H9 (cell line): ENCODE results near the gene UBAC2. TPM values are rescaled to one million over a fixed set of nuclear protein-coding genes. Genes with fewer than 3 reads are reported as not detected.

Experiments used
- DNase-seq: peaks from one replicate; pipeline ENCODE4 v3.0.0-alpha.2; 2017
- H2AFZ ChIP-seq: one replicate; pipeline ENCODE4 v1.6.1; 2013; ENCODE audit warnings: mild to moderate bottlenecking, low read length, control low read depth, moderate library complexity
- H2AK5ac ChIP-seq: 2 replicates; pipeline ENCODE4 v1.6.1; 2013; ENCODE audit warnings: low read length, control low read depth, mixed read lengths; ENCODE audit not compliant: insufficient read length
- H2BK120ac ChIP-seq: one replicate; pipeline ENCODE4 v1.6.1; 2013; ENCODE audit warnings: low read depth, mild to moderate bottlenecking, low read length, control low read depth, inconsistent platforms; ENCODE audit not compliant: poor library complexity, severe bottlenecking
- H2BK12ac ChIP-seq: 2 replicates; pipeline ENCODE4 v1.6.1; 2013; ENCODE audit warnings: low read length, control low read depth, mixed read lengths, low read depth; ENCODE audit not compliant: insufficient read length
- H2BK15ac ChIP-seq: 2 replicates; pipeline ENCODE4 v1.6.1; 2013; ENCODE audit warnings: low read depth, low read length, control low read depth
- H2BK20ac ChIP-seq: one replicate; pipeline ENCODE4 v1.6.1; 2013; ENCODE audit warnings: low read depth, mild to moderate bottlenecking, low read length, control low read depth, inconsistent platforms; ENCODE audit not compliant: poor library complexity, severe bottlenecking
- H2BK5ac ChIP-seq: 2 replicates; pipeline ENCODE4 v1.6.1; 2013; ENCODE audit warnings: low read length, control low read depth, mixed read lengths; ENCODE audit not compliant: insufficient read length
- H3K14ac ChIP-seq: 2 replicates; pipeline ENCODE4 v1.6.1; 2013; ENCODE audit warnings: low read length, control low read depth; ENCODE audit not compliant: insufficient read depth
- H3K18ac ChIP-seq: 2 replicates; pipeline ENCODE4 v1.6.1; 2013; ENCODE audit warnings: low read depth, mild to moderate bottlenecking, mixed read lengths, low read length, control low read depth; ENCODE audit not compliant: insufficient read length
- H3K23ac ChIP-seq: 2 replicates; pipeline ENCODE4 v1.6.1; 2013; ENCODE audit warnings: low read length, control low read depth, mixed read lengths, low read depth; ENCODE audit not compliant: insufficient read length
- H3K23me2 ChIP-seq: 2 replicates; pipeline ENCODE4 v1.6.1; 2013; ENCODE audit warnings: low read depth, mild to moderate bottlenecking, mixed read lengths, low read length, control low read depth; ENCODE audit not compliant: insufficient read length, poor library complexity, severe bottlenecking
- H3K27ac ChIP-seq: 2 replicates; pipeline ENCODE4 v1.5.1; 2013; ENCODE audit warnings: low read length, control low read depth, mixed read lengths, low read depth; ENCODE audit not compliant: insufficient read length
- H3K27me3 ChIP-seq: 2 replicates; pipeline ENCODE4 v1.6.1; 2013; ENCODE audit warnings: low read length, control low read depth, inconsistent platforms; ENCODE audit not compliant: insufficient read depth
- H3K4ac ChIP-seq: 2 replicates; pipeline ENCODE4 v1.6.1; 2013; ENCODE audit warnings: low read depth, mild to moderate bottlenecking, control low read depth, inconsistent platforms, low read length, moderate library complexity
- H3K4me1 ChIP-seq: 2 replicates; pipeline ENCODE4 v1.6.1; 2013; ENCODE audit warnings: low read length, control low read depth, inconsistent platforms; ENCODE audit not compliant: insufficient read depth
- H3K4me2 ChIP-seq: 2 replicates; pipeline ENCODE4 v1.6.1; 2013; ENCODE audit warnings: low read length, control low read depth, mixed read lengths; ENCODE audit not compliant: insufficient read length, insufficient read depth
- H3K56ac ChIP-seq: 2 replicates; pipeline ENCODE4 v1.6.1; 2013; ENCODE audit warnings: low read depth, mild to moderate bottlenecking, mixed read lengths, low read length, control low read depth; ENCODE audit not compliant: insufficient read length
- H3K79me1 ChIP-seq: 2 replicates; pipeline ENCODE4 v1.6.1; 2013; ENCODE audit warnings: low read depth, mild to moderate bottlenecking, moderate library complexity, low read length, control low read depth, inconsistent platforms; ENCODE audit not compliant: insufficient read depth, poor library complexity, severe bottlenecking
- H3K79me2 ChIP-seq: 2 replicates; pipeline ENCODE4 v1.6.1; 2013; ENCODE audit warnings: low read length, control low read depth, inconsistent platforms; ENCODE audit not compliant: insufficient read depth
- H3K9ac ChIP-seq: 2 replicates; pipeline ENCODE4 v1.6.1; 2013; ENCODE audit warnings: low read length, control low read depth, mixed read lengths; ENCODE audit not compliant: insufficient read length; ENCODE audit errors: extremely low read depth
- H3K9me3 ChIP-seq: one replicate; pipeline ENCODE4 v1.6.1; 2013; ENCODE audit warnings: low read depth, low read length, inconsistent platforms; ENCODE audit not compliant: control insufficient read depth
- H3T11ph ChIP-seq: one replicate; pipeline ENCODE4 v1.6.1; 2013; ENCODE audit warnings: mild to moderate bottlenecking, low read length, control low read depth, inconsistent platforms
- H4K20me1 ChIP-seq: one replicate; pipeline ENCODE4 v1.6.1; 2013; ENCODE audit not compliant: control insufficient read depth, insufficient read length, insufficient read depth
- H4K5ac ChIP-seq: 2 replicates; pipeline ENCODE4 v1.6.1; 2013; ENCODE audit warnings: low read depth, mild to moderate bottlenecking, mixed read lengths, low read length, control low read depth; ENCODE audit not compliant: insufficient read length
- H4K8ac ChIP-seq: replicated peaks from 2 replicates; pipeline ENCODE4 v1.6.1; 2013; ENCODE audit warnings: low read length, control low read depth, mixed read lengths, low read depth; ENCODE audit not compliant: insufficient read length
- H4K91ac ChIP-seq: 2 replicates; pipeline ENCODE4 v1.6.1; 2013; ENCODE audit warnings: low read depth, mild to moderate bottlenecking, moderate library complexity, mixed read lengths, low read length, control low read depth; ENCODE audit not compliant: insufficient read length
- H3K27ac Mint-ChIP-seq, 3 experiments: 2 replicates in 2 of 3; 3 replicates in 1 of 3; pipeline ENCODE4 v1.8.0; 2020 to 2021; ENCODE audit warnings: mixed read lengths in 3 of 3, mild to moderate bottlenecking in 1 of 3, moderate library complexity in 1 of 3
- H3K27me3 Mint-ChIP-seq: 2 replicates; pipeline ENCODE4 v1.8.0; 2021; ENCODE audit warnings: low read depth, mild to moderate bottlenecking, moderate library complexity, mixed read lengths
- H3K36me3 Mint-ChIP-seq, 3 experiments: 2 replicates in 2 of 3; 3 replicates in 1 of 3; pipeline ENCODE4 v1.8.0; 2020 to 2021; ENCODE audit warnings: low read depth in 3 of 3, mixed read lengths in 3 of 3; ENCODE audit not compliant: insufficient read depth in 1 of 3
- H3K4me1 Mint-ChIP-seq, 2 experiments: 2 replicates each; pipeline ENCODE4 v1.8.0; 2020; ENCODE audit warnings: mixed read lengths in 2 of 2
- H3K4me3 Mint-ChIP-seq, 2 experiments: 2 replicates in 1 of 2; 3 replicates in 1 of 2; pipeline ENCODE4 v1.8.0; 2020 to 2021; ENCODE audit warnings: mild to moderate bottlenecking in 2 of 2, mixed read lengths in 2 of 2, moderate library complexity in 1 of 2
- H3K9me3 Mint-ChIP-seq, 2 experiments: 2 replicates in 1 of 2; 3 replicates in 1 of 2; pipeline ENCODE4 v1.8.0; 2020; ENCODE audit warnings: mild to moderate bottlenecking in 2 of 2, mixed read lengths in 2 of 2, moderate library complexity in 1 of 2
- WGBS: extraction: QIAGEN DNeasy Blood & Tissue Kit; methylation state at CpG from one replicate; pipeline ENCODE4 v1.1.7; 2013; ENCODE audit warnings: missing lambda C conversion rate, low lambda C conversion rate, mixed read lengths; ENCODE audit not compliant: insufficient read length; ENCODE audit errors: extremely low coverage; 5-methylcytosine and 5-hydroxymethylcytosine counted together
- total RNA-seq: library from RNA; stranded (reverse); gene quantifications from 2 replicates; pipeline ENCODE4 v1.2.1, GENCODE V29; 2021
- TF ChIP-seq, protein P1 (sequence below): fragments of 200-600 bp; sonication (generic); conservative IDR thresholded peaks from 3 replicates; pipeline ENCODE4 v1.8.0; 2021; ENCODE audit warnings: antibody characterized with exemption, mild to moderate bottlenecking

UBAC2 gene
- total RNA-seq, 1 experiment from 2014 or later = 52.3 TPM

DNA sequence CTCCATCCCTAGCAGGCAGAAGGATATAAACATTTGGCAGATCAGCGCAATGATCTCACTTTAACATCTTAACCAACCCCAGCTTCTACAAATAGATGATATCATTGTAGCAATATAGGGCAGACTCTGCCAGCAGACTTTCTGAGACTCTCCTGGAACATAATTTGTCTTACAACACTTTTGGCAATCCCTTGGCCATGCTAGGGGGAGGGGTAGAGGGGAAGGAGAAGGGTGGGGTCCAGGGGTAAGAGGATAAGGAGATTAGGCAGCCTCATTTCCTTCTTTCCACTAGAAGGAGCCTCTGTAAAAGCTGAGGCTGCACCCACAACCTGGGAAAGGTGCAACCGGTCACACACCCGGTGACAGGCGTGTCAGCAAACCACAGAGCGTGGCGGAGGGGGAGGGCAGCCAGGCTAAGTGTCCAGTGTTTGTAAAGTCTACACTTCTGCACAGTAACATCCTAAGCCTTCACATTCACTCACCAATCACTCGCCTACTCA lies 8.7 kb upstream of the UBAC2 start:
- Histone ChIP-seq H3K9me3 (no peaks in the 10 kb centered on the region), H3T11ph (no peak overlapping the region), H3K27ac (no peak overlapping the region), H3K4me2 (no peak overlapping the region), H3K18ac (no peak overlapping the region), H3K56ac (no peak overlapping the region), H2BK20ac (no peak overlapping the region), H2BK12ac (no peak overlapping the region), H3K79me1 (no peaks in the 10 kb centered on the region), H2BK5ac (no peak overlapping the region), H2BK120ac (no peak overlapping the region), H3K23ac (no peak overlapping the region), H4K20me1 (no peaks in the 10 kb centered on the region), H3K4me1 (no peaks in the 10 kb centered on the region), H3K4ac (no peak overlapping the region), H3K9ac (no peak overlapping the region), H2AFZ (no peak overlapping the region), H2AK5ac (no peak overlapping the region), H4K8ac (no peak overlapping the region), H4K91ac (no peak overlapping the region), H3K27me3 (no peaks in the 10 kb centered on the region; the same call in 1 of the 2 replicates), H2BK15ac (no peak overlapping the region), H3K23me2 (no peaks in the 10 kb centered on the region), H3K79me2 (no peaks in the 10 kb centered on the region), H4K5ac (no peak overlapping the region), H3K14ac (no peak overlapping the region)
- H3K36me3 Mint-ChIP-seq = peaks cover 0 to 3% (median 0%) of the 10 kb centered on the region in 3 experiments; a peak in 1 of 7 replicates
- TF ChIP-seq, protein P1, sequence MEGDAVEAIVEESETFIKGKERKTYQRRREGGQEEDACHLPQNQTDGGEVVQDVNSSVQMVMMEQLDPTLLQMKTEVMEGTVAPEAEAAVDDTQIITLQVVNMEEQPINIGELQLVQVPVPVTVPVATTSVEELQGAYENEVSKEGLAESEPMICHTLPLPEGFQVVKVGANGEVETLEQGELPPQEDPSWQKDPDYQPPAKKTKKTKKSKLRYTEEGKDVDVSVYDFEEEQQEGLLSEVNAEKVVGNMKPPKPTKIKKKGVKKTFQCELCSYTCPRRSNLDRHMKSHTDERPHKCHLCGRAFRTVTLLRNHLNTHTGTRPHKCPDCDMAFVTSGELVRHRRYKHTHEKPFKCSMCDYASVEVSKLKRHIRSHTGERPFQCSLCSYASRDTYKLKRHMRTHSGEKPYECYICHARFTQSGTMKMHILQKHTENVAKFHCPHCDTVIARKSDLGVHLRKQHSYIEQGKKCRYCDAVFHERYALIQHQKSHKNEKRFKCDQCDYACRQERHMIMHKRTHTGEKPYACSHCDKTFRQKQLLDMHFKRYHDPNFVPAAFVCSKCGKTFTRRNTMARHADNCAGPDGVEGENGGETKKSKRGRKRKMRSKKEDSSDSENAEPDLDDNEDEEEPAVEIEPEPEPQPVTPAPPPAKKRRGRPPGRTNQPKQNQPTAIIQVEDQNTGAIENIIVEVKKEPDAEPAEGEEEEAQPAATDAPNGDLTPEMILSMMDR = no peak
- no peaks in the 10 kb centered on the region for H3K9me3 Mint-ChIP-seq
- peaks cover 31% of the 10 kb centered on the region for H3K27me3 Mint-ChIP-seq
- no peak overlapping the region for H3K4me3 Mint-ChIP-seq
- no peak for DNase-seq
- no peak overlapping the region for H3K27ac Mint-ChIP-seq
- no CpG with 5 or more reads among the region's 7 CpGs for WGBS
- peaks cover 2 to 6% of the 10 kb centered on the region in 2 experiments; a peak in 3 of 4 replicates for H3K4me1 Mint-ChIP-seq
